ENCODE results near the gene KCNMB4. TPM values are rescaled to one million over a fixed set of nuclear protein-coding genes. Genes with fewer than 3 reads are reported as not detected.
"Not testable (repeated sequence)": the region's sequence is repeated elsewhere in the genome, so short reads cannot be mapped to it uniquely, and the experiment has no call there.

Gene KCNMB4
- total RNA-seq, 1 donor from 2014 or later: 4.1 TPM

DNA sequence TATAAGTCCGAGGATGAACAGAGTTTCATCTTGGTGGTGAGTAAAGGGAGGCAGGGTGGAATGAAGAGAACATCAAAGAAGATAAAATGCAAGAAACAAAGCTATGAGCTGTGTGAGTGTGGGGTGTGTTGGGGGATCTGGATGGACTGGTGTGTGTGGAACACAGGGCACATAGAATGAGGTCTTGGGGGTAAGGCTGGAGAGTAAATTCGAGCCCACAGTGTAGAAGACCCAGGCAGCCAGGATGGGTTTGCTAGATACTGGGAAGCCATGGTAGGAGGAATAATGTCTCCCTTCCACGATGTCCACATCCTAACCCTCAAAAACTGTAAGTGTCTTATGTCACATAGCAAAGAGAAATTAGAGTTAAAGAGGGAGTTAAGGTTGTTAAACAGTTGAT is 6.8 kb downstream of the KCNMB4 start:
- no peak for DNase-seq

- DNase-seq: no peak
Observed at GRCh38 chr12:70379846-70380245, 13.8 kb downstream of the KCNMB4 start.

- DNase-seq: no peak
Observed at GRCh38 chr12:70383484-70383883, 17.4 kb downstream of the KCNMB4 start.

DNA sequence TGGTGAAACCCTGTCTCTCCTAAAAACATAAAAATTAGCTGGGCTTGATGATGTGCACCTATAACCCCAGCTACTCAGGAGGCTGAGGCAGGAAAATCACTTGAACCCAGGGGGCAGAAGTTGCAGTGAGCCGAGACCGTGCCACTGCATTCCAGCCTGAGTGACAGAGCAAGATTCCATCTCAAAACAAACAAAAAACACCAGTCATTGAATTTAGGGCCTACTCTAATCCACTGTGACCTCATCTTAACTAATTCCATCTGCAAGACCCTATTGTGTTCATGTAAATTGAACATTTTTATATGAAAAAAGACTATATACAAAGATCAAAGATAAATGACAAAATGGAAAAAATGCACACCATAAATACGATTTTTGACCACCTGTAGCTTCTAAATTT is 17.8 kb downstream of the KCNMB4 start:
- no peak for DNase-seq

DNA sequence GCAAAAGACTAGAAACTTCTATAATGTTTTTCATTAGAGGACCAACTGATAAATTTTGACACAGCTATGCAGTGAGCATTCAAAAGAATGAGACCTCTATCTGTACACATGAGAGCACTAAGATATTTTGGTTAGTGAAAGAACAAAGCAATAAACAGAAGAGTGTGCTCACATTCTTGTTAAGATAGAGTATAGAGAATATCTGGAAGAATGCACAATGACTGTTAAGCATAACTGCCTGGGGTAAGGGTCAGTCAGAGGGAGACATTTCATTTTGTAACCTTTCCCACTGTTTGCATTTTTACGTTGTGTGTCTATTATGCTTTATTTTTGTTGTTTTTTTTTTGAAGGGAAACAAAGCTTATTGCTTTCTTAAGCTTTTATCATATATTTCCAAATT is 20.7 kb downstream of the KCNMB4 start:
- no peak for DNase-seq

- no peak for DNase-seq
Observed at GRCh38 chr12:70389678-70390077, 23.6 kb downstream of the KCNMB4 start.

GRCh38 chr12:70392631-70393030 is 26.5 kb downstream of the KCNMB4 start:
- not testable (repeated sequence) for DNase-seq

- DNase-seq: no peak
Observed at GRCh38 chr12:70393787-70394499, 27.9 kb downstream of the KCNMB4 start.

GRCh38 chr12:70398002-70398401 is 31.9 kb downstream of the KCNMB4 start:
- no peak for DNase-seq

DNA sequence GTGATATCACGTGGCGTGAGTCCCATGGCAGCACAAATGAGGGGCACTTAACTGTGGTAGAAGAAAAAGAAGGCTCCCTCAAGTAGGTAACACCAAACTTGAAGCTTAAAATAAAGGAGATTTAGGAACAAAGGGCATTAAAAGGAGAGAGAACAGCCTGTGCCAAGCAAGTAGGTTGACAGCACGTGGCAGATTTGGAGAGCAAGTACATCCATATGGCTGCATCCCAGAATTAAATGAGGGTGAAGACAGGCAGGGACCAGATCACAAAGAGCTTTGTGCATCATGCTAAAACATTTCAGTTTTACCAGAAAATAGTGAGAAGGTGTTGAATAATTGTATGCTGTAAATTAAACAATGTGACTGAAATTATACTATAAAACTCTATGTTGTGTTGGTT is 32.8 kb downstream of the KCNMB4 start:
- DNase-seq: no peak

DNA sequence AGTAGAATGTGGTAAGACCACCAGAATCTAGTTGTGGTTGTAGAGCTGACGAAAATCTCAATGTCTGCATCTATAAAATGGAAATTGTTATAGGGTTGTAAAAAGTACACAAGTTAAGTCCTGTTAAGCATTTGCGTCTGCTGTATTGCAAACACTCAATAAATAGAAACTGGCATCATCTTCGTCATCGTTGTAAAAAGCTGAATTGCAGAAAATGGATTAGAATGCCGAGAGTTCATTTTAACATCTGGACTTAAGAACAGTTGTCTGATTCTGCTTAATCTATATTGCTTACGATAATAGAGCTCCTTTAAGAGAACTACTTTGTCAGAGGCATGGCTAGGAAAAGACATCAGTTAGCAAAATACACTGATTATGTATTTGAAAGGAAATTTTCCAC is 33.2 kb downstream of the KCNMB4 start:
- peak; percentile 27 for DNase-seq

GRCh38 chr12:70400124-70400523 is 34.0 kb downstream of the KCNMB4 start:
- DNase-seq: no peak

- DNase-seq: no peak
Observed at GRCh38 chr12:70402597-70402996, 36.5 kb downstream of the KCNMB4 start.

DNA sequence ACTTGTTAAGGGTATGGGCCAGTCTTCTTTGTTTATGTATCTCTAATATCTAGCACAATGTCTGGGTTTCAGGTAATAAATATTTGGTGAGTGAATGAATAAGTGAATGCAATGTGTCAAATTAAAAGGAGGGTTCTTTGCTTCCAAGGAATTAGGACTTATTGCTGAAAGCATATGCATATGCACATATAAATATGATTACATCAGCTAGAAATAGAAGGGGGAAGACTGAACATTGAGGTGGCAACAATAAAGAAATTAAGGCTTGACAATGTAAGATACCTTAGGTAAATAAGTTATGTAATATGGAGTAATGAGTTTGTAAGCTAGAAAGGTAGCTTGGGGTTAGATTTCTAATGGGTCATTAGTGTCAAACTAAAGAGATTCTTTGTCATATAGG is 37.7 kb downstream of the KCNMB4 start:
- DNase-seq: no peak

GRCh38 chr12:70408004-70408790 is 42.1 kb downstream of the KCNMB4 start:
- DNase-seq: no peak

GRCh38 chr12:70415987-70416386 is 49.9 kb downstream of the KCNMB4 start:
- DNase-seq: no peak

- DNase-seq: no peak
Observed at GRCh38 chr12:70417121-70417520, 51.0 kb downstream of the KCNMB4 start.

DNA sequence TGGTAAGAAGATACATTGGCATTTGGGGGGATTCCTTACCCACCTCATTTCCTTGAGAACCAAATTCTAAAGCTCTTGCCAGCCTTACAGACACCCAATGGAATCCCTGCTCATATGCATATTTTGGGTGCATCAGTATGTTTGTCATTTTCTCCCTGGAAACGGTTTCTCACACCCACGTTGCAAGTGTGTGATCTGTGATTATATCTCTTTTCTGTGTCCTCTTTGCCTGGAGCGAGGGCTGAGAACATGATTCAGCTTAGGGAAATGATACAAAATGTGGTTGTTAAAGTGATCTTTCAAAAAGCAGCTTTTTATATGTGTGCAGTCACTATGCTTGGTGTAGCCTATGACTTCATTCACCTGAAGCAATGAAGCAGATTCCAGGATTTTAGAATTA is 52.0 kb downstream of the KCNMB4 start:
- DNase-seq: no peak

DNA sequence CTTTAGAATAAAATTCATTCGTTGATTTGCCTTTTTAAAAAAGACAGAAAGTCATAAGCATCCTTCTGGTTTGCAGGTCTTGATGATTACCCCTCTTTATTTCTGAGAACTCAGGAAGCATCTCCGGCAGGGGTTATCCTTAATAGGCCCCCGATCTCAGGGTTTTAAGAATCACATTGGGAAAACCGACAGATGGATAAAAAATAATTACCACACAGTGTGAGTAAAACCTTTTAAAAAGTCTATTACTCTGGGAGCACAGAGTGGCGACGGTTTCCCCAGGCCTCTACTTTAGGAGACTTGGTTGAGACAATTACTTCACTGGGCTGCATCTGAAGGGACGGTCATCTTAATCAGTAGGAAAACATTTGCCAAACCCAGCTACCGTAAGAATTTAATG is 56.5 kb downstream of the KCNMB4 start:
- DNase-seq: no peak

DNA sequence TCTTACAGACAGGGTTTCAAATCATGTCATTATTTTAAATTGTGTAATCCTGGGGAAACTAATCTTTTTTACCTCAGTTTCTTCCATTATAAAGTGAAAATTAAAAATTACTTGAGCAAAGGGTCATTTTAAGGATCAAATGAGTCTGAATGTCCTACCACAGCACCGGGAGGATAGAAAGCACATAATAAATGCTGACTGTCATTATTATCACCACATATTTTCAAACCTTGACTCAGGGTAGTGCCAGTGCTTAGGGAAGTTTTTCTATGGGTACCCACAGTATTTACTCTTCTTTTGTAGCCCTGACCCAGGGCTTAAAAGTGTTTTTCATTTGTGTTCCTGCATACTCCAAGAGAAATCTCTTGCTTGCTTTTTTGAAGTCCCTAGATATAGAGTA is 60.5 kb downstream of the KCNMB4 start:
- DNase-seq: no peak

- no peak for DNase-seq
Observed at GRCh38 chr12:70427611-70428010, 61.5 kb downstream of the KCNMB4 start.

GRCh38 chr12:70430400-70430799 is 64.3 kb downstream of the KCNMB4 start:
- no peak for DNase-seq

DNA sequence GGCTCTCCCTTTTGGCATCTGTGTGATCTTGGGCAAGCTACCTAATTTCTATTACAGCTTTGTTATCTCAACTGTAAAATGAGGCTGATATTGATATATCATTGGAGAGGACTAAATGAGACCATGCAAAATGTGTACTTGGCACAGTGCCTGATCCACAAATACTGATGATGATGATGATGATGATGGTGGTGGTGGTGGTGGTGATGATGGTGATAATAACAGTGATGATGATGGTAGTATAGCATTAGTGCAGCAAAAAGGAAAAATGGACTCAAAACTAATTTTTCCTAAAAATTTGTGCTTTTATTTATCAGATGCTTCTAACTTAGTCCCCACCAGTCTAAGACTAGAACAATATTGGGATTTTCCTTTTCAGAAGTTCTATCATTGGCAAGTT is 70.7 kb downstream of the KCNMB4 start:
- no peak for DNase-seq

- DNase-seq: no peak
Observed at GRCh38 chr12:70443062-70443673, 77.1 kb downstream of the KCNMB4 start.

All from skin of body (tissue), 2 donors.